Non-pigmented ciliary epithelial cell (primary cell): ENCODE measurements around the gene RGS7.
"Not testable (repeated sequence)": the region's sequence is repeated elsewhere in the genome, so short reads cannot be mapped to it uniquely, and the experiment has no call there.

Experiments
- DNase-seq: peaks from one replicate; pipeline ENCODE4 v3.0.0-alpha.2; 2010; ENCODE audit warnings: low read depth

The RGS7 gene

DNA sequence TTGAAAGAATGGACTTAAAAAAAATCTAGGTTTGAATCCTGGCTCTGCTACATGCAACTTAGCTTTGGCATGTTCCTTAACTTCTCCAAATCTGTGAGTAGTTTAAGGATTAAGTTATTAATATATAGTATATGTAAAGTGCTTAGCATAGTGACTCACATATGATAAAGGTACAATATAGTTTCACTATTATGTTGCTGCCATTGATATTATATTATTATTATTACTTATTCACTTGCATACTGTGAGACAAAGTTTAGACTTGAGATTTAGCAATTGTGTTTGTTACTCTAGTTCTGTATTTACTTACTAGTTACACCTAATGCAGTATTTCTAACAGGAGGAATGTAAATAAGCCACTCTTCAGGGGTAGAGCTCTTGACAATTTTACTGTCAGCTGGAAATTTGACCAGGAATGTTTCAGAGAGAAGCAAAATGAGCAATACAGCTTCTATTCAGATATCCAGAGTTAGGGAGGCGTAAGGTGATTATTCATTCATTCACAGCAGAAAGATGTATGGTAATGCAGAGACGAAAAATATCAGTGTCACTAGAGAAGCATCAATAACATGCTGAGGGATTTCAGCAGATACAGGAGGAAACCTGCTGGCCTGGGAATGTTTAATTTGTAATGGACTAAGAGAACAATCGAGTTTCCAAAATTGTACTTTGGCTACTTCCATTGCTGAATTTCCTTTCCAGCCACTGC lies 25.5 kb downstream of the RGS7 start:
- DNase-seq = no peak

DNA sequence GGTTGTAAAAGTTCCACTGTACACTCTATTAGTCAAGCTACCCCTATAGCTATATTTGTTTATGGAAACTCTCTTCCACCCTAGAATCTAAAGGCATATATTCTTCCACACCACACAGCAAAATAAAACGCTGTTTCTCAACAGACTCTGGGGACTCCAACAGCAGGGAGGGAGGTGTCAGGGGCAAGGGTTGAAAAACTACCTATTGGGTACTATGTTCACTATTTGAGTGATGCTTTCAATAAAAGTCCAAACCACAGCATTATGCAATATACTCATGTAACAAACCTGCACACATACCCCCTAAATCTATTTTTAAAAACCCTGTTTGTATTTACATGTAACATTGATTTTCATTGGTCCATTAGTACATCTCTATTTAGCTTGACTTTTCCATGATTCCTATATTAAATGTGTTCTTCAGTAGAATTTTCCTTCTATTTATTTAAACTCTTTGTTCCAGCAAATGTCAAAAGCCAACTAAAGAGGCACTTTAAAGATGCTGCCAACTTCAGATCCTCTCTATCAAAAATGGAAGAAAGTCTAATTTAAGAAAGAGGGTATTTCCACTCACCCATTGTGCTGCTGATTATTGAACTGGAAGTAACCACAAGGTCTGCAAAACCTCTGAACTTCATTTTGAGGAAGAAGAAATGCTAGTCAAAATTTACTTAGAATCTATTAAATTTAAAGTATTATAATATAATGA lies 26.2 kb downstream of the RGS7 start:
- DNase-seq = no peak

DNA sequence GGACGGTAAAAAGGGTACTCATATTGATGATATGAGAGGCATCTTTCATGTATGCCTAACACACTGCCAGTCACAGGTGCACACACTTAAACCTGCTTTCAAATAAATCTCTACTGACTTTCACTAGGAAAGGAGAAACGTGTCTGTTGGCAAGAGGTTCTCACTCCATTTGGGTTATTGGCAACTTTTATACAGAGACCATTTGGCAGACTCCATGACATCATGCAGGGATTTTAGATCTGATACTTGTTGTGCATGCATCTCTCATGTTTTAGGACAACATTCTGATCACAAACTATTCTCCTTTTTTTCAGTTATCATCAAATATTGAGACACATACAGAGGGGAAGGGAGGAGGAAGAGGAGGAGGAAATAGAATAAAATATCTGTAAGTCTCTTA lies 31.5 kb downstream of the RGS7 start:
- DNase-seq = no peak

DNA sequence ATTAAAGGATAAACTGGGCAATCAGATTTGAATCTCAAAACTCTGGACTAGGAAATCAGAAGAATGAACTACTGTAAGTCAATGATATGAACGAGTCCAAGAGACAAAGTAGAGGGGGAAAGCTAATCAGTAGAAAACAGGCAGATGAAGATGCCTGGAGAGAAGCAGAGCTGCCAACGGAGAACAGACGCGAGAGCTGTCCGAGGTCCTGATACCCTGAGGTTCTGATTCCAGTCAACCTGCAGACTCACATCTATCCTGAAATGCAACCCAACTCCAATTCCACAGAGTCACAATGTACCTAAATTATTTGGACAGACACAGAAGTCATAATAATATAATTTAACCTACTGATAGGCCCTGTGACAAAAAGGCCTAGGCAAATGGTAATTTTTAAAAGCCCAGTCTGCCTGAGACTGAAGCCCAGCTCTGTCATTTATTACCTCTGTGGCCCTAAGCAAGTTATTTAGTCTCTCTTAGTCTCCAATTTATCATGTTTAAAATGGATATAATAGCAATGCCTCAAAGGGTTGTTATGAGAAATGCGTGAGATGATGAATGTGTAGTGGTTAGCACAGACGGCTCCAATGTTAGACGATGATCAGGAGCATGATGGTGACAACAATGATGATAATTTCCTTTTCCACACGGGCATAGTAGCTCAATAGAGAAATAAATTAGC lies 33.4 kb downstream of the RGS7 start:
- DNase-seq = peak; percentile 6

DNA sequence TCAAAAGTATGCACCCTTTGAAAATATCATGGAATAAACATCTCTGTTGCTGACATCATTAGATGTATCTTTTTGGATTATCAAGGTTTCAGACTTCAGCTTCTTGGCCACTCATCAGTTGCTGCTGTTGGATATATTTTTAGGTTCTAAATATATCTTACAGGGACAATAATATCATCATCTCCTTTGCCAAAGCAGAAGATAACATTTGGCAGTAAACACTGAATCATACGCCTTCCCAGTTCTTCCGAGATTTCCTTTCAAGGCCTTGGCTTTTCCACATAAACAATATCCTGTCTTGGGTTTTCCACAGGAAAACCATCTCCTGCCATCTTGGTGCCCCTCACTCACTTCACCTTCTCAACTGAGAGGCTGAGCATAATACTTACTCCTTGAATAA lies 39.3 kb downstream of the RGS7 start:
- DNase-seq = no peak

DNA sequence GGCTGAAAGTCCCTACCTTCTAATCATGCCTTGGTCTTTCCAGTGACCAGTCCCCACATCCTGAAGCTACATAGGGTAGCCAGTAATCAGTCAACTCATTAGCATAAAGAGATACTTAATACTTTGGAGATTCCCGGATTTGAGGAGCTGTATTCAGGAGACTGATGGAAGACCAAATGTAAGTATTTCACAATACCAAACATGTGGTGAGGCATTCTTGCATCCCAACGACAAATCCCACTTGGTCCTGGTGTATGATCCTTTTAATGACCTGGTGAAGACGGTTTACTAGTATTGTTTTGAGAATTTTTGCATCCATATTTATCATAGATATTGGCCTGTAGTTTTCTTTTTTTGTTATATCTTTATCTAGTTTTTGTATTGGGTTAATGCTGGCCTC lies 40.6 kb downstream of the RGS7 start:
- DNase-seq = no peak

DNA sequence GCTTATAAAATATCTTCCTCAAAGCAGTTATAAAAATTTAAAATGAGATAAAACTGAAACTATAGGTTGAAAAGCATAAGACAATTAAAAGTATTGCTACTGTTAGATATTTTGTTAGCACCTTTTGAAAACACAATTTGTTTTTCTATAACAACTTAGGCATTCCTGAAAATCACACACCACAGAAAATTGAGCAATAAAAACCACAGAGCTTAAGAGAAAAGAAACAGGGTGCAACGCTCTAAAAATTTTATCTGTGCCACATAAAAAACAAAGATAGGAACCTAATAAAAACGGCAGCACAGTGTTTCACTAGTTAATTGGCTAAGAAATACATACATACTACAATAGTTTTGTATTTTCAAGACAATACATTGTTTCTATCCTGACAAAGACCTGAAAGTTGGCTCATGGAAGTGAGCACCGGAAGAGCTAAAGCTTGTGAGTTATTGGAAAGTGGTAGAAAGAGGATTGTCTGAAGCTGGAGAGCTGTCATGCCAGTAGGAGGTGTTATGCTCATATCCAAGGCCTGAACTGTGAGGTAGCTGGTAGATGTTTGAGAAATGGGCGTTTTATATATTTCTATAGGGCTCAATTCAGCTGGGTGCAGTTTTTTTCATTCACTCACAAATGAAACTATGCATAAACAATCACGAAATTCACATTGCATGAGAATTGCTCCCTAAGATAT lies 45.8 kb downstream of the RGS7 start:
- no peak for DNase-seq

DNA sequence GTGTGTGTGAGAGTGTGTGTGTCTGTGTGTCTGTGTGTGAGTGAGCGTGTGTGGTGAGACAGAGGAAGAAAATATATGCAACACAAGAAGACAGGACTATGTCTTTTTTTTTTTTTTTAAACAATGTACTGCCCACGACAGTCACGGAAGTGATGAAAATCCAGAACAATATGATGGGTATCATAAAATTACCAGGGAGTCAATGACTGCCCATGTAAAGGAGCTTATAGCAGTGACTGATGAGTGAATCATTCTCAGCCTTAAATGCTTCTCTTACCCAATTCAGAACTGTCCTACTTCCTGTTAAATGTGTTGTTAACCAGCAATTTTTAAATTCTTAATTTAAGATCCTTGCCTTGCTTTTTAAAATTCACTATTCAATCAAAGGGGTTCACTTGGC lies 46.6 kb downstream of the RGS7 start:
- no peak for DNase-seq

DNA sequence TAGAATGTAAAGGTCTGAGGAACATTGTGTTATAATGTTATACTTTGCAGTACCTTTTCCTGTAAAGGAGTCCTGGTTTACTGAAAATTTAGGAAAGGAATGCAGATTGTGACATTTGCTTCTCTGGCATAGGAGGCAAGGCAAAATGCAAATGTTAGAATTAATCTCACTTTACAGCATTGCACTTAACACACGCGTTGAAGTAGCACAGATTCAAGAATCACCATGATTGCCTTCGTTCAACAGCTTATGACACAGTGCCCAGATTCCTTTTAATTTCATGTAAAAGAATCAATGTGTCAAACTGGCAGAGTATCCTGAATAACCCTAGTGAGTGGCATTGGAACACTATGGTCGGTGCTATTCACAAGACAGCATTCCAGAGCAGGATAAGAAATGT lies 47.4 kb downstream of the RGS7 start:
- no peak for DNase-seq

DNA sequence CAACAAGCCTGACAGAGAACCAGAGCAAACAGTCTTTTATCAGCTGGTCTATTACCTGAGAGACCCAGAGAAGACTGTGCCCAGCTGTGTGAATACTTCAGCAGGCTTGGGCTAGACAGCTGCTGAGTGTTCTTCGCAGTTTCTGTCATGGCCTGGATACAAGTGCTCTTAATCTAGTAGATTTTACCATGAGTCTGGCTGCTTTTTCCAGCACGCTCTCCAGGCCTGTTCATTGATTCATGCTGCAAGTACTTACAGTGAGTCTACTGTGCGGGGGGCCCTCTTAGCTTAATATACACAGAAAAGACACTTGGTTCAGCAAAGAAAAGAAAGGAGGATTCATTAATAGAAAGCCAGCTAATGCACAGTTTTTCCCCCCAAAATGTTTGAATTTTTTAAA lies 48.5 kb downstream of the RGS7 start:
- DNase-seq = no peak

DNA sequence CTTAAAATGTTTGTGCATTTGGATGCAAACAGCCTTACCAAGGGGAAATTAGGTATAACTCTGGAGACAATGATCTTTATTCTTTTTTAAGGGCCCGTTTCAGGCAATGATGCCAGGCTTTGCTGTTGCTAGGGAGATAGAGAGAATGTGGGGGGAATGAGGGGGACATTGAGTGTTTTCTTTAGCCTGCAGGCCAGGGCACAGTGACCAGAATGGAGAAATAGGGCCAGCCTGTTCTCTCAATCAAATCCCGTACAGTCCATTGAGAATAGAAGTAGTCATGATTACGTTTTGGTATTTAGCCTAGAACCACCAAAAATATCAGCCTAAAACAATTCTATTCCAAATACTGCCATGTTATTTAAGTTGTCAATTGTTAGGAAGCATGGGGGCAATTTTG lies 49.0 kb downstream of the RGS7 start:
- no peak for DNase-seq

DNA sequence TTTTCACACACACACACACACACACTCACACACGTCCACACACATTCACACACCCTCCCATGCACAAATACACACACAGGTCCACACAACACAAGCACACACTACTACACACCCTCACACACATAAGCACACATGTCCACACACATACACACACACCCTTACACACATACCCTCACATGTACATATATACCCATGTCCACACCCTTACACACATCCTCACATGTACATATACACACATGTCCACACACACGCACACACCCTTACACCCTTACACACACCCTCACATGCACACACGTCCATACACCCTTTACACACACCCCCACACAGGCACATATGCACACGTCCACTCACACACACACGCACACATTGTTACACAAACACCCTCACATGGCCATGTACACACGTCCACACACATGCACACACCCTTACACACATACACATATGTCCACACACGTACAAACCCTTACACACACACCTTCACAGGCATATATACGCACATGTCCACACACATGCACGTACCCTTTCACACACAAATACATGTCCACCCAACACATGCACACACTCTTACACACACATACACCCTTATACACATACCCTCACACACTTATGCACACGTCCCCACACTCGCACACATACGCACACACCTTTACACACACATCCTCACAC lies 50.7 kb downstream of the RGS7 start:
- DNase-seq = no peak

DNA sequence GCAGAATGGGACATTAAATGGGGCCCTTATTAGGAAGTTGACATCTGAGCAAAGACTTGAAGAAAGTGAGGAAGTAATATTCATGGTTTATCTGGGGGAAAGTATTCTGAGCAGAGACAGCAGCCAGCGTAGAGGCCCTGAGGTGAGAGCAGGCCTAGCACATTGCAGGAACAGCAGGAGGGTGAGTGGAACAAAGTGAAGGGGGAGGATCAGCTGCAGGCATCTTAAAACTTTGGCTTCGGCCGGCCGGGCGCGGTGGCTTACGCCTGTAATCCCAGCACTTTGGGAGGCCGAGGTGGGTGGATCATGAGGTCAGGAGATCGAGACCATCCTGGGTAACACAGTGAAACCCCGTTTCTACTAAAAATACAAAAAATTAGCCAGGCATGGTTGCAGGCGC lies 55.0 kb downstream of the RGS7 start:
- DNase-seq = not testable (repeated sequence)

DNA sequence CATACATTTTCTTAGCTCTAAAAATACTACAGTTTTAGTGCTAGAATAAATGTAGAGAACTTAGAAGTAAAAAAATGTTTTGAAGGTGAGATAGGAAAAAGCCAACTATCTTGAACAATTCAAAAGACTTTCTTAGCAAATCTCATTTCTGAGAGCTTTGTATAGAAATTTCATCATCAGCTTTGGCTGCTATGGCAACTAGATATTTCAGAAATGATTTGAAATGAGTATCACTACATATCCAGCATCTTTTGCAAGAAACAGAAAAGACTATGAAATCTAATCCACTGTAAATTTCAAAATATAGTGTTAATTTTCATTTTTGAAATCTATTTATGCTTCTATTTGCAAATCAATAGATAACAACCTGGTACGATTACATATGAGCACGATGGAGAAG lies 57.7 kb downstream of the RGS7 start:
- no peak for DNase-seq

DNA sequence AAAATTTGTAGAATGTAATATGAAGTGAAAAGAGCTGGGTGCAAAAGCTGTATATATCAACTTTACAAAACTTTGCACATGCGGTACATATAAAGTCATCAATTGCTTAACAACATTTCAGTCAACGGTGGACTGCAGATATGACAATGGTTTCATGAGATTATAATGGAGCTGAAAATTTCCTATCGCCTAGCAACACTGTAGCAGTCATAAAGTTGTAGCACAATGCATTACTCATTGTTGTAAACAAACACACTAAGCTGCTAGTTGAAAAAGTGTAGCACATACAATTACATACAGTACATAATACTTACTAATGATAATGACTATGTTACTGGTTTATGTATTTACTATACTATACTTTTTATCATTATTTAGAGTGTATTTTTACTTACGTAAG lies 64.0 kb downstream of the RGS7 start:
- no peak for DNase-seq

DNA sequence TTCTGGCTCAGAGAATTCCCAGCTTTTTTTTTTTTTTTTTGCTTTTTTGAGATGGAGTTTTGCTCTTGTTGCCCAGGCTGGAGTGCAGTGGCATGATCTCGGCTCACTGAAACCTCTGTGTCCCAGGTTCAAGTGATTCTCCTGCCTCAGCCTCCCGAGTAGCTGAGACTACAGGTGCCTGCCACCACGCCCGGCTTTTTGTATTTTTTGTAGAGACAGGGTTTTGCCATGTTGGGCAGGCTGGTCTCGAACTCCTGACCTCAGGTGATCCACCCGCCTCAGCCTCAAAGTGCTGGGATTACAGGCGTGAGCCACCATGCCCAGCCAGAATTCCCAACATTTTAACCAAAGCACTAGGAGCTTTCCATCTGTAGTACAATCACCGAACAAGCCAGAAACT lies 65.5 kb downstream of the RGS7 start:
- DNase-seq = not testable (repeated sequence)

DNA sequence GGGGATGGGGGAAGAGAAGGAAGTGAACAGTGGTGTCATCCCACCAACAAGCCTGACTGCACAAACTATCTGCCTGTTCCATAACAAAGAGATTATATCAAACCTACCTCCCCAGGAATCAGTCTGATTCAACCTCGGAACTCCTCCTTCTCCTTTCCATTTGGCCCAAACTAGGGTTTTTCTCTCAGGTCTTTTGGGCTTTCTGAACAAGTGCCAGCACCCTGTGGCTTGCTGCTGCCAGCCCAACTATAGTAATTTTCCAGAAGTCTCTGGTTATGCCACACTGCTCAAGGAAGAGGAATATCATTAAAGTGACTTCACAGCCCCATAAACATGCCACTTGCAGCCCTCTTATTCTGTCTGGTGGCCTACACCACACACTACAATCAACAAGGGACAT lies 70.5 kb downstream of the RGS7 start:
- DNase-seq = no peak

DNA sequence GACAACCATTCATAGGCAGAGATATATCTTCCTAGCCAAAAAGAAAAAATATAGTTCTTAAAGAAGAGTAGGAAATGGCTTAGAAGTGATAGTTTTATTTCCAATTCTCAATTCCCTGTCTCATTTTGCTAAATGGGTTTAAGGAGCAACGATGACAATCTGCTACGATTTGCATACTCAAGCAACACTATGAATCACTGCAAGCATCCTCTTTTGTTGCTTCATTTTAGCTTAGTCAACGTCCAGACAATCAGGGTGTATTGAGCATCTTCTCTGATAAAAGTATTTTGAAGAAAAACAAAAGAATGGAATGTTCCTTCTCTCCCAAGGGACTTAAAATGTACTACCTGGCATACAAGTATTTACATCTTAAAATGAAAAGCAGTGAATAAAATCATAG lies 80.6 kb downstream of the RGS7 start:
- DNase-seq = no peak

DNA sequence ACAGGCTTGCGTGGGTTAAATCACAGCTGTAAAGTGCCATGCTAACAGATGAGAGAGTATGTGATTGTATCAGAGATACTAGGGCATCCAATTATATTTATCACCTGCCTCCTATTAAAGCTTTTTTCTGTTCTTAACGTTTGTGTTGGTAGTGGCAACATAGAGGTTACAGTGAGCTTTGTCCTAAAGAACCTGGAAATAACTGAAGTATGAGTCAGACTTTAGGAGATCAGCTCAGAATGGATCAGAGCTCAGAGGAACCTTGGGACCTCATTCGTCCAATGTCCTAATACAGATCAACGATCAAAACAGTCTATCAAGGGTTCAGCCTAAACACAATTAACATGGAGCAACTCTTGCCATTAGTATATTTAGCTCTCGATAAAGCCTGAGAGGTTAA lies 81.0 kb downstream of the RGS7 start:
- DNase-seq = no peak

DNA sequence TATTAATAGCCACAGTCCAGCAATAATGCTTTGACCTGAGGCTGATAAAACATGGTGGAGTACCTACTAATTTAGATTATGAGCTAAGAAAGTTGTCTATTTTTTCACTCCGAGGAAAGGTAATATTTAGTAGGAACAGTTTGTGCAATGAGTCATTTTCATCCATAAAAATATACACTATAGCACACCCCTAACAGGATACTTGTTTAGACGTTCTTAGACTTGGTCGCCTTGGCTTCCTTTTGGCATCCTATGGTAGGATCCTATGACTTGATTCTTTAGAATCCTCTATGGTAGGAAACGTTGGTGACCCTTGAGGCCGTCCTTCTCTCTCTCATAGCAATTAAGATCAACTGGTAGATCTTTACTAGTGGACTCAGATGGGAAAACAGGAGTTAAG lies 81.8 kb downstream of the RGS7 start:
- no peak for DNase-seq

DNA sequence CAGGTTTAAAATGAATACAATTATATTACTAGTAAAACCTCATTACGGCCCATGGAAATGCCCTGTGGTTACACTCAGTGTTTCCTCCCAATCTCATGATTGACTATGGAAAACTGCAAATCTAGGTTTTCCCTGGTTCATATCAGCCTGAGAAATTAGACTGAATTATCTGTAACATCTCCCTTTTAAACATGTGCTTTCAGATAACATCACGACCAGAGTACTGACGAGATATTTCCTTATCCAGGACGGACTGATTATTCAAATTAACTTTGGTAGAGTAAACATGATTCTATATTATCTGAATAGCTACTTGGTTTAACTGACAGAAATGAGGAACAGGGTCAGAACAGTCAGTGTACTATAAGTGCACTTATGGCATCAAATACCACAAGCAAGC lies 82.3 kb downstream of the RGS7 start:
- DNase-seq = no peak

DNA sequence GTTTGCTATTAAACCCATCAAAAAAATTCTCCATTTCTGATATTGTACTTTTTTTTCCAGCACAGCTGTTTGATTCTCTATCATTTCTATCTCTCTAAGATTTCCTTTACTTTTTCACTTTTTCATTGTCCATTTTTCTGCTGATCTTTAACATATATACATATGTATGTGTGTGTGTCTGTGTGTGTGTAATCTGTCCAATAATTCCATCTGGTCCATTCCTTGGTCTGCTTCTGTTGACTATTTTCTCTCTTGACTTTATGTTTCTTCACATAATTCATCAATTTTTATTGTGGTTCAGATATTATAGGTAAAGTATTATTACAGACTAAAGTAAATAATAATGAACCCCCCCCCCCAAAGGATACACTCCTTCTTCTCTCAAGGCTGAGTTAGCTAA lies 84.2 kb downstream of the RGS7 start:
- no peak for DNase-seq
